DND-41 (cell line): Measurements from ENCODE around the gene CDK5RAP1.

Experiments used
- CTCF ChIP-seq: IDR thresholded peaks from 2 replicates; pipeline ENCODE4 v1.5.1; 2012; ENCODE audit warnings: borderline replicate concordance, low read length, moderate library complexity, mild to moderate bottlenecking; ENCODE audit not compliant: poor library complexity, severe bottlenecking; ENCODE audit errors: extremely low read depth
- EZH2 ChIP-seq: IDR thresholded peaks from 3 replicates; pipeline ENCODE4 v1.6.1; 2012; ENCODE audit warnings: borderline replicate concordance, low read depth, mild to moderate bottlenecking, moderate library complexity, low read length, inconsistent platforms; ENCODE audit not compliant: severe bottlenecking

- no peak for TF ChIP-seq EZH2
- TF ChIP-seq CTCF, result no peak
These were observed 91.7 kb downstream of the CDK5RAP1 start for GRCh38 chr20:33309631-33310030.
